HUES64 (cell line): ENCODE data around the gene SUMO4.

Source experiments
- H3K27ac ChIP-seq: 2 replicates; pipeline ENCODE4 v1.7.0; 2013; ENCODE audit warnings: low read depth, low read length, inconsistent platforms
- H3K27me3 ChIP-seq: 2 replicates; pipeline ENCODE4 v1.6.1; 2013; ENCODE audit warnings: mild to moderate bottlenecking, low read length; ENCODE audit not compliant: insufficient read depth
- H3K36me3 ChIP-seq: 2 replicates; pipeline ENCODE4 v1.6.1; 2013; ENCODE audit warnings: mild to moderate bottlenecking, low read length; ENCODE audit not compliant: insufficient read depth
- H3K4me1 ChIP-seq: 2 replicates; pipeline ENCODE4 v1.6.1; 2013; ENCODE audit warnings: mild to moderate bottlenecking, low read length, moderate library complexity; ENCODE audit not compliant: insufficient read depth
- H3K4me3 ChIP-seq: 2 replicates; pipeline ENCODE4 v1.5.1; 2013; ENCODE audit warnings: mild to moderate bottlenecking, low read length, moderate library complexity
- H3K9ac ChIP-seq: 2 replicates; pipeline ENCODE4 v1.6.1; 2013; ENCODE audit warnings: mild to moderate bottlenecking, low read depth, low read length
- H3K9me3 ChIP-seq: 2 replicates; pipeline ENCODE4 v1.6.1; 2013; ENCODE audit warnings: low read depth, low read length; ENCODE audit not compliant: insufficient read depth
- WGBS: fragments of 150-250, 120-280 bp; methylation state at CpG from one replicate; pipeline ENCODE4 v1.1.7; 2013; ENCODE audit warnings: missing lambda C conversion rate; 5-methylcytosine and 5-hydroxymethylcytosine counted together

The SUMO4 gene

GRCh38 chr6:149445573-149445972, 45.5 kb downstream of the SUMO4 start:
- no peak overlapping the region for H3K4me3 ChIP-seq
- H3K27ac ChIP-seq: no peak overlapping the region
- no peaks in the 10 kb centered on the region for H3K36me3 ChIP-seq
- peaks cover 16% of the 10 kb centered on the region for H3K27me3 ChIP-seq
- H3K9ac ChIP-seq: no peak overlapping the region
- H3K9me3 ChIP-seq: no peaks in the 10 kb centered on the region
- WGBS: 92% methylated on average over 7 of the region's 7 CpGs
- H3K4me1 ChIP-seq: no peaks in the 10 kb centered on the region

GRCh38 chr6:149446791-149447376, 46.8 kb downstream of the SUMO4 start:
- no peak overlapping the region for H3K27ac ChIP-seq

GRCh38 chr6:149448821-149449453, 48.9 kb downstream of the SUMO4 start:
- H3K36me3 ChIP-seq: no peaks in the 10 kb centered on the region

More at GRCh38 chr6:149446791-149447376, 46.8 kb downstream of the SUMO4 start:
- no peak overlapping the region for H3K4me3 ChIP-seq
- no peaks in the 10 kb centered on the region for H3K36me3 ChIP-seq
- WGBS: 92% methylated on average over 5 of the region's 5 CpGs
- no peak overlapping the region for H3K9ac ChIP-seq
- H3K27me3 ChIP-seq: peaks cover 30% of the 10 kb centered on the region
- no peaks in the 10 kb centered on the region for H3K4me1 ChIP-seq
- no peaks in the 10 kb centered on the region for H3K9me3 ChIP-seq

GRCh38 chr6:149449831-149450678, 50.0 kb downstream of the SUMO4 start:
- peaks cover 49% of the 10 kb centered on the region for H3K27me3 ChIP-seq
- H3K9ac ChIP-seq: 0 out of 2 replicates have a peak overlapping the region, but pooled peaks have one; percentile 69
- H3K4me3 ChIP-seq: peak overlapping the region; percentile 63
- H3K36me3 ChIP-seq: no peaks in the 10 kb centered on the region
- H3K27ac ChIP-seq: no peak overlapping the region
- no peaks in the 10 kb centered on the region for H3K9me3 ChIP-seq
- no peaks in the 10 kb centered on the region for H3K4me1 ChIP-seq
- WGBS: 89% methylated on average over 14 of the region's 14 CpGs

More at GRCh38 chr6:149448821-149449453, 48.9 kb downstream of the SUMO4 start:
- no peaks in the 10 kb centered on the region for H3K4me1 ChIP-seq
- H3K27ac ChIP-seq: no peak overlapping the region
- peaks cover 49% of the 10 kb centered on the region for H3K27me3 ChIP-seq
- 86% methylated on average over 5 of the region's 5 CpGs for WGBS
- no peak overlapping the region for H3K9ac ChIP-seq
- no peak overlapping the region for H3K4me3 ChIP-seq
- H3K9me3 ChIP-seq: no peaks in the 10 kb centered on the region
